Activated effector memory CD4-positive, alpha-beta T cell treated with anti-CD3 and anti-CD28 coated beads, Interleukin-2, amount 50 U/mL, for 16 hours (primary cell): ENCODE data around the gene ERMP1.

Source experiments
- DNase-seq: peaks from one replicate; pipeline ENCODE4 v3.0.0-alpha.2; 2020

Gene ERMP1

GRCh38 chr9:5773324-5773999 is 59.5 kb downstream of the ERMP1 start:
- no peak for DNase-seq

GRCh38 chr9:5767968-5768932 is 64.7 kb downstream of the ERMP1 start:
- DNase-seq, result no peak

- no peak for DNase-seq
Observed at GRCh38 chr9:5764130-5764868, 68.6 kb downstream of the ERMP1 start.

GRCh38 chr9:5762421-5762820 is 70.5 kb downstream of the ERMP1 start:
- DNase-seq, result no peak

GRCh38 chr9:5760338-5760737 is 72.6 kb downstream of the ERMP1 start:
- no peak for DNase-seq

- DNase-seq, result no peak
Observed at GRCh38 chr9:5756633-5757032, 76.3 kb downstream of the ERMP1 start.

- DNase-seq, result no peak
Observed at GRCh38 chr9:5750569-5750968, 82.3 kb downstream of the ERMP1 start.

- no peak for DNase-seq
Observed at GRCh38 chr9:5749306-5749705, 83.6 kb downstream of the ERMP1 start.

- no peak for DNase-seq
Observed at GRCh38 chr9:5748438-5748837, 84.5 kb downstream of the ERMP1 start.

GRCh38 chr9:5743109-5743508 is 89.8 kb downstream of the ERMP1 start:
- no peak for DNase-seq

GRCh38 chr9:5736563-5737346 is 96.2 kb downstream of the ERMP1 start:
- no peak for DNase-seq

- DNase-seq, result no peak
Observed at GRCh38 chr9:5735072-5735471, 97.8 kb downstream of the ERMP1 start.
